Left forelimb (tissue), 1 donor: ENCODE data around the gene KIF14.
A peak's percentile ranks its signal among the peaks of the same experiment; 100 is the strongest.

Experiments used
- DNase-seq: peaks from one replicate; pipeline ENCODE4 v3.0.0-alpha.2; 2018; ENCODE audit warnings: low spot score

Gene KIF14, protein sequence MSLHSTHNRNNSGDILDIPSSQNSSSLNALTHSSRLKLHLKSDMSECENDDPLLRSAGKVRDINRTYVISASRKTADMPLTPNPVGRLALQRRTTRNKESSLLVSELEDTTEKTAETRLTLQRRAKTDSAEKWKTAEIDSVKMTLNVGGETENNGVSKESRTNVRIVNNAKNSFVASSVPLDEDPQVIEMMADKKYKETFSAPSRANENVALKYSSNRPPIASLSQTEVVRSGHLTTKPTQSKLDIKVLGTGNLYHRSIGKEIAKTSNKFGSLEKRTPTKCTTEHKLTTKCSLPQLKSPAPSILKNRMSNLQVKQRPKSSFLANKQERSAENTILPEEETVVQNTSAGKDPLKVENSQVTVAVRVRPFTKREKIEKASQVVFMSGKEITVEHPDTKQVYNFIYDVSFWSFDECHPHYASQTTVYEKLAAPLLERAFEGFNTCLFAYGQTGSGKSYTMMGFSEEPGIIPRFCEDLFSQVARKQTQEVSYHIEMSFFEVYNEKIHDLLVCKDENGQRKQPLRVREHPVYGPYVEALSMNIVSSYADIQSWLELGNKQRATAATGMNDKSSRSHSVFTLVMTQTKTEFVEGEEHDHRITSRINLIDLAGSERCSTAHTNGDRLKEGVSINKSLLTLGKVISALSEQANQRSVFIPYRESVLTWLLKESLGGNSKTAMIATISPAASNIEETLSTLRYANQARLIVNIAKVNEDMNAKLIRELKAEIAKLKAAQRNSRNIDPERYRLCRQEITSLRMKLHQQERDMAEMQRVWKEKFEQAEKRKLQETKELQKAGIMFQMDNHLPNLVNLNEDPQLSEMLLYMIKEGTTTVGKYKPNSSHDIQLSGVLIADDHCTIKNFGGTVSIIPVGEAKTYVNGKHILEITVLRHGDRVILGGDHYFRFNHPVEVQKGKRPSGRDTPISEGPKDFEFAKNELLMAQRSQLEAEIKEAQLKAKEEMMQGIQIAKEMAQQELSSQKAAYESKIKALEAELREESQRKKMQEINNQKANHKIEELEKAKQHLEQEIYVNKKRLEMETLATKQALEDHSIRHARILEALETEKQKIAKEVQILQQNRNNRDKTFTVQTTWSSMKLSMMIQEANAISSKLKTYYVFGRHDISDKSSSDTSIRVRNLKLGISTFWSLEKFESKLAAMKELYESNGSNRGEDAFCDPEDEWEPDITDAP (N-terminal part only)

DNA sequence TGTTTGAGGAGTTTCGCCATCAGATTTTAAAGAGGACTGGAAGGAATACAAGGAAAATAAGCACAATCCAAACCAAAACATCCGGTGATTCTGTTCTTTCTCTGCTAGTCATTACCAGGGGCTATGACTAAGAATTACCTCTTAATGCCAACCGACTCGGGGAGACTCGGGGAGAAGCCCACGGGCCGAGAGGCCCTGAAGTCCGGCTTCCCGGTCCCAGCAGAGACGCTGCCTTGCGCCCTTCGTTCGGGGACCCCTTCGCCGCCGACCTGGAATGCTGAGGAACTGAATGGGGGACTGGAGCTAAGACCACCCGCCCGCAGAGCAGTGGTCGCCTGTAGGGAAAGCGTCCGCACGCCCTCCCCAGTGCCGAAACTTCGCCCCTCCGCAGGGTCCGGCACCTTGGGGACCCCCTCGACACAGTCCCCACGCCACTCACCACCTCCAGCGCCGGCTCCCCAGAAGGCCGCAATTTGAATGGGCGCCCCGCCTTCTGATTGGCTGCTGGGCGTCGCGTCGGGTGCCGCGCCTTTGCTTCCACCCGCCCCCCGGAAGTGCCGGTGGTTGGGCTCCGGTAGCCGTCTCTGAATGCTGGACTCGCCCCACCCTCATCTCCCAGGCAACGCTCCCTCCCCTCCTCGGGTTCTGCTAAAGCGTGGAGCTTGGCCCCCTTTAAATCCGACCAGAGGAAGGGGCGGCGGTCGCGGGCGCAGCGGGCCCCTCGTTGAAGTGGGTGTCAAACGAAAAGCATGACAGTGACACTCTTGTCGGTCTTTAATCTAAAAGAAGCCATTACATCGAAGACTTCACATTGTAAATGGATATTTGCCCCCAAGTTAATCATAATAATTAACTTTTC is at the start of gene KIF14:
Gene KIF14, minus strand, starts transcription at position 479 of the 859 bp plus-strand sequence. CDS start 2,028 bp downstream, outside the sequence.
- DNase-seq = peak; percentile 95

DNA sequence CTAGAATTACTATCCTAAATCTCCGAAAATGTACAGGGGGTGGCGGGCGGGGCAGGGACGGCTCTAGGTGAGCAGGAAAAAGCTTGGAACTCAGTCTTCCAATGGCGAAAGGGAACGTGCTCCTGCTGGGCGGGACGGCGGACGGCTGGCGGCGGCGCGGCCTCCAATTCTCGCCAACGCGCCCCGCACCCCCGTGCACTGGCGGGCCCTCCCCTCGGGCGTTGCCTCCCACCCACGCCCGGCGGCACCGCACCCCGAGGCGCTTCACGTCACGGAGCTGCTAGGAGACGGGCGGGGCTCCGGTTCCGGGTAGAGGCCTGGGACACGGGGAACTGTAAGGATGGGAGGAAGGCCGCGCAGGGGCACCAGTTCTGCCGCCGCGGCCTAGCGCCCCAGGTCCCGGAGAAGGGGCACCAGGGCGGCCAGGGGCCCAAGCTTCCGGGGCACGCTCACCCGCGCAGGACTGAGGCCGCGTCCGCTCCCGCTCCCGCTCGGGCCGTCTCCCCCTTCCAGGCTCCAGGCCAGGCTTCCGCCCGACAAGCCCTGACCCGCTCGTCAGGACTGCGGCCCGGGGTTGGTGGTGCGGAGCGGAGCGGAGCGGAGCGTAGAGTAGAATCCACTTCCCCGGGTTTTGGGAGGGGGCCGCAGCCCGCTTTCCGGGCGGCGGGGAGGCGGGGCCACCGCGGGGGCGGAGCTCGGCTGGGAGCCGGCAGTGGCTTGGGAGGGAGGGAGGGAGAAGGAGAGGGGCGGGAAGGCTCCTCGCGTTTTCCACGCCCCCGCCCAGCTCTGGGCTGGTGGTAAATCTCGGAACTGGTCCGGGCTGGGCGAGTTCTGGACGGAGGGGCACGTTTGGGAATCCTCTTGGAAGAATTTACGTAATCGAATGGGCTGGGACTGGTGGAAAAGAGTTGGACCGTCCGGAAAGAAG is 49.0 kb upstream of the KIF14 start, which contains the start of gene DDX59:
Gene DDX59, minus strand, starts transcription at position 594 of the 928 bp plus-strand sequence. CDS start 3,167 bp downstream, outside the sequence.
- DNase-seq = peak; percentile 98

DNA sequence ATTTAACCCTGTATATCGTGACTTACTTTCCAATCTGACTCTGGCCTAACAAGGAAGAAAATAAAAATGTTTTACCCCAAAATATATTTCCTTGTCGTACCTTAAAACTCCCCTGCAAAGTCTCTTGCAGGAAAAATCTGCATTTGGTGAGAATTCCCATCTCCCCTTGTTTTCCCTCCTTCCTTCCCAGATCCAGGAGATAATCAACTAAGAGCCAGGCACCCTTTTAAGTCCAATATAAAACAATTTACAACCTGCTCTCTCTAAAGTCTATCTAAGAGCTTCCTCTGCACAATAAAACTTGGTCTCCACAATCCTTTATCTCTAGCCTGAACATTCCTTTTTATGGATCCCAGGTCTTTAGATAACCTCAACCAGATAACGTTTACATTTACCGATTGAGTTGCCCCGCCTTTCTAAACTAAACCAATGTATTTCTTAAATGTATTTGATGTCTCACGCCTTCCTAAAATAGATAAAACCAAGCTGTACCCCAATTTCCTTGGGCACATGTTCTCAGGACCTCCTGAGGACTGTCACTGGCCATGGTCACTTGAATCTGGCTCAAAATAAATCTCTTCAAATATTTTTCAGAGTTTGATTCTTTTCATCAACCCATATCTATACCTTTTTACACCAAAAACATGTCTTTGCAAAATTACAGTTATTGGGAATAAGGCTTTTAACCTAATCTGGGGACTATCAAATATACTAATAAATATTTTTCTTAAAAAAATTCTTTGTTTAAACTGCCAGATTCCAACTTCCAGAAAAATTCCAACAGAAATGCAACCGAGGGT is 48.2 kb upstream of the KIF14 start:
- DNase-seq = no peak

DNA sequence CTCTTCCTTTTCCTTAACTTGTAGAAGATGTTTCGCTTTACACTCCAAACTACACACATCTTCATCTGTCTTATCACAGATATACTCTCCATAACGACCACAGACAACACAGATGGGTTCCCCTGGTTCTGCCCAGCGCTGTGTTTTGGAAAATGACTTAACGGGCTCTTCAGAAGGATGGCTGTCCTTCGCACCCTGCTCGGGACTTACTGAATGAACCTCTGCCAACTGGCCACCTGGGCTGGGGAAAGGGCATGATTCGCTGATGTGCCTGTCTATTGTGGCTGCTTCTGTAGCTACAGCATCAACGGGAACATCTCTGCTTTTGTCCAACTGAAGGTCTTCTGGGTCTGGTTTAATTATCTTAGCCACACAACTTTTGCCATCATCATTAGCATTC is 45.8 kb upstream of the KIF14 start:
- DNase-seq = no peak

DNA sequence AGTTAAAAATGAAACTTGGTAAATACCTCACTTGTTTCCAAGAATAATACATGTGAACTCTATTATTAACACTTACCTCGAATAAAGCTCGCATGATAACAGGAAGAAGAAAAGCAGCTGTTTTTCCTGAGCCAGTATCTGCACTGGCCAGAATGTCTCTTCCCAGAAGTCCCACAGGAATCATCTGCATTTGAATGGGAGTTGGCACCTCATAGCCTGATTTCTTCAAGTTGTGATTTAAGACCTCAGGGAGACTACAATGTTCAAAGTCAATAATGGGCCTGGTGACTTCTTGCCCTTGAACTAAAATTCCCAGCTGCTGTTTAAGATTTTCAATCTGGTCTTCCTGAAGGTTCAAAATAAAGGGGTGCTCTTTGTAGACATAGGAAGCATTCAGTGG is 45.3 kb upstream of the KIF14 start:
- DNase-seq = no peak

DNA sequence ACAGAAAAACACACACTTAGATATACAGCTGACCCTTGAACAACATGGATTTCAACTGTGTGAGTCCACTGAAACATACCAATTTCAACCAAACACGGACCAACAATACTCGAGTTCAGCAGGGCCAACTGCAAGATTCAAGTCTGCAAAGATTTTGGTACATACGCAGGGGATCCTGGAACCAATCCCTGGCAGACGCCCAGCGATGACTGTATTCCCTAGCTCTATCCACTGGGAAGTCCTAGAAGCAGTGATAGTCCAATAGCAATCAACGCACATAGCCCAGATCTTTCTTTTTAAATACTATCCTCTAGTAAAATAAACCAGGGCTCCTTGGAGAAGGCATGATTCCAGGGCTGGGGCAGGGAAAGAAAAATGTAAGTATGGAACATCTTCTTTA is 40.2 kb upstream of the KIF14 start:
- DNase-seq = no peak

DNA sequence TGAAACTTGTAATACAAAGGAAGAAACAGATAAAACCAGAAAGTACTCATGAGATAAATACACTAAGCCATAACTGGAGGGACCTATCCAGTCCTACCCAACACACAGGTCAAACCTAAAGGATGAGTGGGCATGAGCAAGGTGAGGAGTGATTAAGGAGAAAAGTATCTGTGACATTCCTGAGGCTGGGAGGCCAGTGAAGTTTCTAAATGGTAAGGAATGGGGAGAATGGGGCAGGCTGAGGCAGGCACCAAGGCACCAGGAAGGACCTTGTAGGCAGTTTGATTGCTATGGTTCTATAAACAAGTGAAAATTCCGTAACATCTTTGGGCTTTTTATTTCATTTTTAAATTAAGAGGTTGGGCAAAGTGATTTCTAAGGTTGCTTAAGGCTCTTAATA is 38.7 kb upstream of the KIF14 start:
- no peak for DNase-seq

DNA sequence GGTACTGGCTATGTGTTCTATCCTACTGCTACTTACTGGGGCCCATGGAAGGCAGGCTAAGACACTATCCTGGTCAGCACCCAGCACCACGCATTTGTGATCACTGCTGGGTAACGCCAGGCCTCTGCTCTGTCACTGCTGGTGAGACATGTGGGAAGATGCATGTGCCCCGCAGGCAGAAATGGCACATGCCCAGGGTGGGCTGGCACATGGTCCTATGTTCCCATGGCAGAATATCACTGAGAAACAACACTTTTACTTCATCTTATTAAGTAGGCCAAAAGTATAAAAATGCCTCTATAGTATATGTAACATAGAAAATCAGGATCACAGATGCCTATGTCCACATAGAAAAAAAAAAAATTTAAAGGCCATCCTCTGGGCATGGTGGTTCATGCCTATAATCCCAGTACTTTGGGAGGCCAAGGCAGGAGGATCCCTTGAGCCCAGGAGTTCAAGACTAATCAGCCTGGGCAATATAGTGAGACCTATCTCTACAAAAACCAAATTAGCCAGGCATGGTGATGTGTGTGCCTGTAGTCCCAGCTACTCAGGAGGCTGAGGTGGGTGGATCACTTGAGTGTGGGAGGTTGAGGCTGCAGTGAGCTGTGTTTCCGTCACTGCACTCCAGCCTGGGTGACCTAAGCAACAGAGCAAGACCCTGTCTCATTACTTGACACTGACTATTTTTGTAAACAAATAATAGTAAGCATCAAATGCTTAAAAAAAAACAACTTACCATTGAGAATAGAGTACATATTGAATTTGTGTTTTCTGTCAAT is 37.7 kb upstream of the KIF14 start:
- no peak for DNase-seq

DNA sequence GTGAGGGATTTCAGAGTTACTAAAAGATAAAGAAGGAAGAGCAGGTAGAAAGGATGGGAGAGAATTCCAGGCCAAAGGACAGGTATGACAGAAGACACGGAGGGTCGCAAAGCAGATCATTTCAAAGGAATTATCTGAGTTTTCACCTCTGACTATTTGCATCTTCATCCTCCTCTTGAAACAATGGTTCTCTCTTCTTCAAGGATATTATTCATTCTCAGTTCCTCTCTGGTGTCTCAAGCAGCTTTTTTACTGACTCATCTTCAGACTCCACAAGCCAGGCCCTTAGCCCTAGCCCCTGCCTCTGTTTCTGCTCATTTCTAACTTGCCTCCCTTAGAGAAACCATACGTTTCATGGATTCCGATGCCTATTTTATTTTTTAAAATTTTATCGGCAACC is 34.1 kb upstream of the KIF14 start:
- DNase-seq = no peak

DNA sequence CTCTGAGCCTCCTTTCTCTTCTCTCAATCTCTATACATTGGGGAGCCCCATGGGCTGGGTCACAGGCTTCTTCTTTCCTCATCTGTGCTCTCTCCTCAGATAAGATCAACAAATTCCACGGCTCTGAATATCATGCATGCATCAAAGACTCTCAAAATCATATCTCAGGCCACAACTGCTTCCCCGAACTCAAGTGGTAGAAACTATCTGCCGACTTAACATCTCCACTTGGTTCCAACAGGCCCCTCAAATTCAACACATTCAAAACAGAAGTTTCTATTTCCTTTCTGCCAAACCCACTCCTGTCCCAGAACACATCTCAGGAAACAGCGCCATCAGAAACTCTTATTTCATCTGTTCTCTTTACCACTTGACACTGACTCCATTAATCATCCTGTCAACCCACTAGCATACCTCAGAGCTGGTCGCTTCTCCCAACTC is 32.5 kb upstream of the KIF14 start:
- DNase-seq = no peak

DNA sequence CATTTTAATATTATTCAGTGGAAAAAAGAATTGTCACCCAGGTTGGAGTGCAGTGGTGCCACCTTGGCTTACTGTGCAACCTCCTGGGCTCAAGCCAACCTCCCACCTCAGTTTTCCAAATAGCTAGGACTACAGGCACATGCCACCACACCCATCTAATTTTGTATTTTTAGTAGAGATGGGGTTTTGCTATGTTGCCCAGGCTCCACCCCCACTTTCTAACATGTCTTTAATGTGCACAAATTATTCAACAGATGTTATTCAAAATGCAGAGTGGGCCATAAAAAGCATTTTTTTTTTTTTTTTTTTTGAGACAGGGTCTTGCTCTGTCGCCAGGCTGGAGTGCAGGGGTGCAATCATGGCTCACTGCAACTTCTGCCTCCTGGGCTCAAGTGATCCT is 31.8 kb upstream of the KIF14 start:
- no peak for DNase-seq

DNA sequence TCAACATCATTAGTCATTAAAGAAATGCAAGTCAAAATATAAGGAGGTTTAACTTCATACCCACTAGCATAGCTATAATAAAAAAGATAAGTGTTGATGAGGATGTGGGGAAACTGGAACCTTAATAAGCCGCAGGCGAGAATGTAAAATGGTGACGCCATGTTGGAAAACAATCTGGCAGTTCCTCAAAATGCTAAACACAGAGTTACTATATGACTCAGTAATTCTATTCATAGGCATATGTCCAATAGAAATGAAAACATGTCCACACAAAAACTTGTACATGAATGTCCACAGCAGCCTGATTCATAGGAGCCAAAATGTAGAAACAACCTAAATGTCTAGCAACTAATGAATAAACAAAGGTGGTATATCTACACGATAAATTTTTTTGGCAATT is 26.0 kb upstream of the KIF14 start:
- DNase-seq = no peak

DNA sequence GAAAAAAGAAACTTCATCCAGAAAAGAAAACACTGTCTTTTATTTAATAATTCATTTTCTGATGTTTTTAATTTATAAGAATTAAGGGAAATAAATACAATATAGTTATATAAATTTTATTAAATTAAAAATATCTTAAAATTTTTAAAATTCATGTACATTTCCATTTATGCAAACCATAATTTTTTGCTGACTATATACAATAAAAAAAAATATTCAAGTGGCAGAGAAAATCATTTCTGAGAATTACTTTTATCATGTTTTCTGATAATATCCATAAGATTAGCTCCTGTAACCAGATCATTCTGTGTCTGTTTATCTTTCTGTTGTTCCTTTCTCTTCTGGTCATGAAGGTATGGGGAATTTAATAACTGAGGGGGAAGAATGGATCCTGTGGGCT is 23.5 kb upstream of the KIF14 start:
- no peak for DNase-seq

DNA sequence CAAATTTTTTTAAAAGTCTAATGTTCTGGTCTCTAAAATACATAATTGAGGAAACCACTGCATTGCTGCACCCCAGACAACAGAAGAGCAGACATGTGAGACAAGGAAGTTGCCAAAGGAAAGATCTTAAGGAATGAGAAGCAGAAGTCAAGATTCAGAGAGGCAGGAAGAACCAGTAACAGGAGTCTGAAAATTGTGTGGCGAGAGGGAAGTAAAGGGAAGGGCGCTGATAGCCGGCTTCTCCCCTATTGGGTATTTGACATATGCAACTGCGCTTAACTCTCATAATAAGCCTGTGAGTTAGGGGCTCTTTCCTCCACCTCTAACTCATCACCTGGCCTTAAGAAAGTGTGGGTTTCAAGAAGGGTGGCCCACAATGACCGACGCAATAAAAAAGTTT is 21.9 kb upstream of the KIF14 start:
- no peak for DNase-seq

DNA sequence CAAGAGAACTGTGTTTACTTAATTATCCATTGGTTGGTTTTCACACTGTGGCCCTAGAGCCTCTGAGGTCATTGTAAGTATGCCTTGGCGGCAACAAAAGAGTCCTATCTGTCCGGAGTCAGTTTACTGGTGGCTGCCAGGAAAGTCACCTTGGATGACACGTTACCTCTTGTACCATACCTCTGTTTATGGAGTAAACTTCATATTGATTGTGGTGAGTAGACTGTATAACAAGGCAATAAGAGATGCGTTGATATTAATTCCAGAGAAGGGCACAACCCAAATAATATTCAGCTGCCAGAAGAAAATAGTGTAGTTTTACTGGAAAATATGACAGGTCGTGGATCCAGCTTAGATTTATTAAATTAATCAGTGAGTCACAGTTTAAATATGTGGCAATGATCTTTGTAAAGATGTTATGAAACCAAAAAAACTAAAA is 20.4 kb upstream of the KIF14 start:
- DNase-seq = no peak

DNA sequence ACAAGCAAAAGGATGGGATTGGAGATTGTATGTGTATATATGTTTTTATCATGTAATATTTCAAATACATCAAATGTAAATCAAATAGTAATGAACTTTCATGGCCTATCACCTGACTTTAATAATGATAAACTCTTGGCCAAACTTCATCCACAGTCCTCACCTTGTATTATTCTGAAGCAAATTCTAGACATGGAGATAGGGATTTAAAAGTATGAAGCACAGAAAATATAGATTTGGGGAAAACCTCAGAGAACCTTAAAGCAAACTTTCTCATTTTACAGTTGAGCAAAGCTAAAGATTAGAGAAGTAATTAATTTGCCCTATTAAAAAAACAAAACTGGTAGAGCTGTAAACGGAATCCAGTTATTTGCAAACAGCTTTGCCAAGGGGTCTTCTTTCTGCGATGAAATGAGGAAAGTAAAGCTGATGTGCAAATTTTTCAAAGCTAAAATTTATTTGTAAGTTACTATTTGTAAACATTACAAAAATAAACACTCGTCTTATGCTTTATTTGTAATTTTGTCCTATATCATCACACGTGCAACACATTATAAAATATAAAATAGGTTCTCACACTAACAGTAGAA is 19.9 kb upstream of the KIF14 start:
- DNase-seq = no peak

DNA sequence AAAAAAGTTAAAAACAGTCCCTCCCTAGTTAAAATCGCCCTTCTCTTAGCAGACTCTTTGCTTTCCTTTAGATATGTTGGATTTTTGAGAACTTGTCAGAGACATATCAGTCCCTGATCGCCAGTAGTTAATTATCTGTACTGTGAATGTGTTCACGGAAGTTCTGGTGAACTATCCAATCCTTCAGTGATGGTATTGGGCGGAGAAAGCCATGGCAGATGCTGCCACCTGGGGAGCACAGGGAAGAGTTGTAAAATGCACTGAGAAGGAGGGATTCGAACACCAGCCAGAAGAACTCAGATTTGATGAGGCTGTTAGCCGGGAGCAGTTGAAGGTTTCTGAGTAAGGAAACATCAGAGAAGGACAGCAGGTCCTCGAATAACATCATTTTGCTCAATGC is 17.5 kb upstream of the KIF14 start:
- no peak for DNase-seq

DNA sequence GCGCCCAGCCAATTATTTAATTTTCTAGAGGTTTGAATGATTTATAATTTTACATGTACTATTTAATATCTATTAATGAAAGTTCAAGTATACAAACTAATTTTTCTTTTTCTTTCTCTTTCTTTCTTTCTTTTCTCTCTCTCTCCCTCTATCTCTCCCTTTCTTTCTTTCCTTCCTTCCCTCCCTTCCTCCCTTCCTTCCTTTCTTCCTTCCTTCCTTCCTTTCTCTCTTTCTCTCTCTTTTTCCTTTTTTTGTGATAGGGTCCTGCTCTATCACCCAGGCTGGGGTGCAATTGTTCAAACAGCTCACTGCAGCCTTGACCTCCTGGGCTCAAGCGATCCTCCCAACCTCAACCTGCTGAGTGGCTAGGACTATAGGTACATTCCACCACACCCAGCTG is 16.1 kb upstream of the KIF14 start:
- DNase-seq = no peak
